Neural progenitor cell (in vitro differentiated cells): ENCODE results near the gene CDC37L1.

Experiments
- CTCF ChIP-seq: fragments of 200-600 bp; sonication (generic); IDR thresholded peaks from 2 replicates; pipeline ENCODE4 v1.5.1; 2017; ENCODE audit warnings: antibody characterized with exemption, mild to moderate bottlenecking
- EZH2 ChIP-seq: fragments of 200-600 bp; sonication (generic); IDR thresholded peaks from 2 replicates; pipeline ENCODE4 v1.6.1; 2017; ENCODE audit warnings: antibody characterized with exemption, mild to moderate bottlenecking, moderate library complexity

GRCh38 chr9:4706971-4707622, 27.7 kb downstream of the CDC37L1 start:
- no peak for TF ChIP-seq CTCF
- no peak for TF ChIP-seq EZH2
